Spleen (tissue), 7 donors: ENCODE measurements around the gene RNPC3.

Experiments used
- POLR2A ChIP-seq, 3 donors: fragments of 450-650 bp; IDR thresholded peaks; one replicate each; pipeline ENCODE4 v1.5.1; 2017; ENCODE audit warnings: antibody characterized with exemption in 3 of 3, mild to moderate bottlenecking in 1 of 3
- POLR2AphosphoS5 ChIP-seq, 3 donors: sonication (generic); formaldehyde crosslinking; IDR thresholded peaks; one replicate each; pipeline ENCODE4 v1.5.1; 2017; ENCODE audit warnings: antibody characterized with exemption in 3 of 3
- TF ChIP-seq, protein P1 (sequence below), 11 experiments: fragments of 200-600 bp in 7 of 11; fragments of 450-650 bp in 4 of 11; sonication (generic) in 4 of 11; IDR thresholded peaks in 8 of 11; conservative IDR thresholded peaks in 3 of 11; 1 replicate in 7 of 11; 2 replicates in 4 of 11; pipeline versions ENCODE4 v1.4.0 to v1.8.0; 2016 to 2021; ENCODE audit warnings: antibody characterized with exemption in 11 of 11, inconsistent platforms in 4 of 11, mild to moderate bottlenecking in 1 of 11
- donor health status: DM: no; HTN: no; CAD: no; lungs with moderate emphysema.
- donor health status: DM: no; HTN: no; CAD: no.
- donor health status: DM: no; HTN: no; CAD: no.

GRCh38 chr1:103492003-103492625 lies 33.4 kb upstream of the RNPC3 start:
- TF ChIP-seq, protein P1, sequence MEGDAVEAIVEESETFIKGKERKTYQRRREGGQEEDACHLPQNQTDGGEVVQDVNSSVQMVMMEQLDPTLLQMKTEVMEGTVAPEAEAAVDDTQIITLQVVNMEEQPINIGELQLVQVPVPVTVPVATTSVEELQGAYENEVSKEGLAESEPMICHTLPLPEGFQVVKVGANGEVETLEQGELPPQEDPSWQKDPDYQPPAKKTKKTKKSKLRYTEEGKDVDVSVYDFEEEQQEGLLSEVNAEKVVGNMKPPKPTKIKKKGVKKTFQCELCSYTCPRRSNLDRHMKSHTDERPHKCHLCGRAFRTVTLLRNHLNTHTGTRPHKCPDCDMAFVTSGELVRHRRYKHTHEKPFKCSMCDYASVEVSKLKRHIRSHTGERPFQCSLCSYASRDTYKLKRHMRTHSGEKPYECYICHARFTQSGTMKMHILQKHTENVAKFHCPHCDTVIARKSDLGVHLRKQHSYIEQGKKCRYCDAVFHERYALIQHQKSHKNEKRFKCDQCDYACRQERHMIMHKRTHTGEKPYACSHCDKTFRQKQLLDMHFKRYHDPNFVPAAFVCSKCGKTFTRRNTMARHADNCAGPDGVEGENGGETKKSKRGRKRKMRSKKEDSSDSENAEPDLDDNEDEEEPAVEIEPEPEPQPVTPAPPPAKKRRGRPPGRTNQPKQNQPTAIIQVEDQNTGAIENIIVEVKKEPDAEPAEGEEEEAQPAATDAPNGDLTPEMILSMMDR (IDR thresholded peaks at IDR 0.05 in 8 of 11, conservative IDR thresholded peaks at IDR 0.05 in 3 of 11), result no peak
- TF ChIP-seq POLR2A (IDR thresholded peaks at IDR 0.05) (no peak), POLR2AphosphoS5 (IDR thresholded peaks at IDR 0.05) (no peak)
